Natural killer cell (primary cell): Measurements from ENCODE around the gene DNAH14. TPM values are rescaled to one million over a fixed set of nuclear protein-coding genes. Genes with fewer than 3 reads are reported as not detected.
"Not testable (repeated sequence)": the region's sequence is repeated elsewhere in the genome, so short reads cannot be mapped to it uniquely, and the experiment has no call there.

Source experiments
- ATAC-seq, 3 donors: fragments of 150-1000 bp in 2 of 3; fragments of 200-7000 bp in 1 of 3; cut with Tn5 transposase; 1 replicate in 1 of 3; 2 replicates in 2 of 3; pipeline ENCODE4 v1.10.0; 2021; ENCODE audit warnings: mild to moderate bottlenecking in 2 of 3, moderate library complexity in 2 of 3
- DNase-seq, 2 donors: peaks; one replicate each; pipeline versions ENCODE4 v3.0.0 to v3.0.0-alpha.2; 2013 to 2021; ENCODE audit warnings: mixed read lengths in 1 of 2
- H3K27ac ChIP-seq: one replicate; pipeline ENCODE4 v1.5.1; 2013; ENCODE audit warnings: mild to moderate bottlenecking, low read length
- H3K27me3 ChIP-seq: one replicate; pipeline ENCODE4 v1.6.1; 2013; ENCODE audit warnings: low read length; ENCODE audit not compliant: control insufficient read depth, insufficient read depth
- H3K36me3 ChIP-seq: one replicate; pipeline ENCODE4 v1.6.1; 2013; ENCODE audit warnings: low read length; ENCODE audit not compliant: control insufficient read depth, insufficient read depth
- H3K4me1 ChIP-seq: one replicate; pipeline ENCODE4 v1.6.1; 2013; ENCODE audit warnings: low read length; ENCODE audit not compliant: control insufficient read depth, insufficient read depth
- H3K4me3 ChIP-seq: one replicate; pipeline ENCODE4 v1.5.1; 2013; ENCODE audit warnings: low read length
- H3K9me3 ChIP-seq: one replicate; pipeline ENCODE4 v1.6.1; 2013; ENCODE audit warnings: low read length; ENCODE audit not compliant: control insufficient read depth, insufficient read depth
- H3K27ac Mint-ChIP-seq, 2 donors: one replicate each; pipeline ENCODE4 v1.8.0; 2022; ENCODE audit warnings: mild to moderate bottlenecking in 2 of 2, mixed read lengths in 2 of 2, moderate library complexity in 1 of 2
- H3K27me3 Mint-ChIP-seq, 2 donors: one replicate each; pipeline ENCODE4 v1.8.0; 2022; ENCODE audit warnings: low read depth in 2 of 2, mixed read lengths in 2 of 2
- H3K36me3 Mint-ChIP-seq: one replicate; pipeline ENCODE4 v1.8.0; 2022; ENCODE audit warnings: mixed read lengths
- H3K4me1 Mint-ChIP-seq, 2 donors: one replicate each; pipeline ENCODE4 v1.8.0; 2022; ENCODE audit warnings: mixed read lengths in 2 of 2
- H3K4me3 Mint-ChIP-seq: one replicate; pipeline ENCODE4 v1.8.0; 2022; ENCODE audit warnings: mild to moderate bottlenecking, moderate library complexity, mixed read lengths
- H3K9me3 Mint-ChIP-seq, 2 donors: one replicate each; pipeline ENCODE4 v1.8.0; 2022; ENCODE audit warnings: mixed read lengths in 2 of 2
- CTCF ChIP-seq: fragments of 200-600 bp; IDR thresholded peaks from one replicate; pipeline ENCODE4 v1.8.0; 2022; ENCODE audit warnings: antibody characterized with exemption
- WGBS: methylation state at CpG from one replicate; pipeline ENCODE4 v1.1.7; 2013; ENCODE audit warnings: missing lambda C conversion rate; ENCODE audit not compliant: insufficient coverage; 5-methylcytosine and 5-hydroxymethylcytosine counted together
- intact Hi-C: fragments of 100-400 bp; cut with micrococcal nuclease; formaldehyde crosslinking; loops from one replicate; pipeline ENCODE4 v1.14.2; 2022
- total RNA-seq, 4 donors: library from RNA; stranded (reverse); fragments of 120-200 nt in 1 of 4; gene quantifications; one replicate each; pipeline versions ENCODE4 v1.2.3 to v1.2.4, GENCODE V29; 2013 to 2022

DNAH14 gene
- total RNA-seq, 3 donors from 2014 or later (not counting 1 experiment from before 2014, with no cell fraction given), result 0.35 to 1.3 TPM; not detected in 1

DNA sequence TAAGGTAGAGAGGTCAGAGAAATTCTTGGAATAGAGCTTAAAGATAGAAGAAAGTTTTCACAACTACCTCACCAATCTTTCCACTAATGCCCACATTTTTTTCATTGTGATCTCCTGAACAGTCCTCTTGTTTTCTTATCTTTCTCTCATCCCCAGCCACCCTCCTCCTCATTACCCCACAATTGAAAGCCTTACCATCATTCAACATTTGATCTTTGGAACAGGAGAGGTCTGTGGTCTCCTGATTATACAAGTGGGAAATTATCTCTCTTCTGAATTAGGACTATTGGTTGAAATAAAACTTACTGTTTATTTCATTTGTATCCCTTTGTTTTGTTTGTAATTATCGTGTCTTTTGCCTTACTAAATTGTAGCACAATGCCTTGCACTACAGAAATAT, 29.6 kb downstream of the DNAH14 start:
- H3K27ac ChIP-seq, result no peak overlapping the region
- H3K27me3 ChIP-seq, result no peaks in the 10 kb centered on the region
- intact Hi-C loops, result no loop called here
- no peaks in the 10 kb centered on the region for H3K36me3 ChIP-seq
- no peaks in the 10 kb centered on the region for H3K4me1 Mint-ChIP-seq
- DNase-seq (no peak), ATAC-seq (no peak)
- no peak overlapping the region for H3K4me3 Mint-ChIP-seq
- H3K4me3 ChIP-seq, result no peak overlapping the region
- H3K27ac Mint-ChIP-seq, result no peak overlapping the region
- no peaks in the 10 kb centered on the region for H3K9me3 Mint-ChIP-seq
- no peaks in the 10 kb centered on the region for H3K36me3 Mint-ChIP-seq
- no peaks in the 10 kb centered on the region for H3K4me1 ChIP-seq
- no peaks in the 10 kb centered on the region for H3K27me3 Mint-ChIP-seq
- no CpG with 5 or more reads among the region's 1 CpG for WGBS
- H3K9me3 ChIP-seq, result no peaks in the 10 kb centered on the region
- TF ChIP-seq CTCF, result no peak

DNA sequence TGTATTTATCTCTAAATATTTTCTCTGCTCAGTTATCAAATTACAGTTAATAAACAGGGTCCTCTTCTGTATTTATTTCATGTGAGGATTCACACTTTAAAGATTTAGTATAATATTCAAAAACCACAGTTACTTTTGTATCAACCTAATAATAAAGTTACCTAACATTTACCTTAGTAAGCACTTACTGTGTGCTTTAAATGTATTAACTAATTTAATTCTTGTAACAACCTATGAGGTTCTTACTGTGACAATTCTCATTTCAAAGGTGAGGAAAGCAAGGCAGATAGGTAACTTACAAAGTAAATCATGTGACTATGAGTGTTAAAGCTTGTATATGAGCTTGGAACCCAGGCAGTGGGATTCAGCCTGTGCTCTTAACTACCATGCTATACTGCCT, 30.2 kb downstream of the DNAH14 start:
- Histone ChIP-seq H3K4me1 (no peaks in the 10 kb centered on the region), H3K9me3 (no peaks in the 10 kb centered on the region), H3K27ac (no peak overlapping the region), H3K27me3 (no peaks in the 10 kb centered on the region), H3K36me3 (no peaks in the 10 kb centered on the region), H3K4me3 (no peak overlapping the region)
- Mint-ChIP-seq H3K27ac (no peak overlapping the region), H3K4me3 (no peak overlapping the region), H3K27me3 (no peaks in the 10 kb centered on the region), H3K4me1 (no peaks in the 10 kb centered on the region), H3K36me3 (no peaks in the 10 kb centered on the region), H3K9me3 (no peaks in the 10 kb centered on the region)
- no peak for TF ChIP-seq CTCF
- no peak for ATAC-seq
- no peak for DNase-seq
- intact Hi-C loops, result no loop called here

DNA sequence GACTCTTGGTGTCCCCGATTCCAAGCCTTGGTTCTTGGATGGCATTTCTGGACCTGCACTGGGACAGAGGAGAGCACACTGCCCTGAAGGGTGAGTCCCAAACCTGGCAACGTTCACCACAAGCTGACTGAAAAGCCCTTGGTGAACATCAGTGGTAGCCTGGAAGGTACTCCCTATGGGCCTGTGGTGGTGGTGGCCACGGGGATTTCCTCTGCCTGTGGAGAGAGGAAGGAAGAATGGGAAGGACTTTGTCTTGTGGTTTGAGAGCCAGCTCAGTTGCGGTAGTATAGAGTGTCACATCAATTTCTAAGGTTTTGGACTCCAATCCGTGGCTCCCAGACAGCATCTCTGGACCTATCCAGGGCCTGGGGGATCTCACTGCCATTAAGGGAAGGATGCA, 50.7 kb downstream of the DNAH14 start:
- no peaks in the 10 kb centered on the region for H3K4me1 ChIP-seq
- peak in 1 of 3 donors; percentile 24 for ATAC-seq
- no peaks in the 10 kb centered on the region for H3K27me3 ChIP-seq
- DNase-seq, result no peak
- no peak for TF ChIP-seq CTCF
- no peak overlapping the region for H3K4me3 Mint-ChIP-seq
- no peaks in the 10 kb centered on the region for H3K27me3 Mint-ChIP-seq
- no peak overlapping the region for H3K27ac Mint-ChIP-seq
- H3K27ac ChIP-seq, result no peak overlapping the region
- H3K4me3 ChIP-seq, result no peak overlapping the region
- H3K4me1 Mint-ChIP-seq, result no peaks in the 10 kb centered on the region
- H3K9me3 Mint-ChIP-seq, result peaks cover 3 to 4% of the 10 kb centered on the region in 2 donors
- WGBS, result 35% methylated on average over 5 of the region's 5 CpGs
- H3K9me3 ChIP-seq, result no peaks in the 10 kb centered on the region
- H3K36me3 ChIP-seq, result no peaks in the 10 kb centered on the region
- no peaks in the 10 kb centered on the region for H3K36me3 Mint-ChIP-seq
- intact Hi-C loops, result no loop called here

GRCh38 chr1:224981922-224982354, 52.5 kb downstream of the DNAH14 start:
- H3K27ac Mint-ChIP-seq, H3K4me3 Mint-ChIP-seq, intact Hi-C loops, H3K4me1 ChIP-seq, H3K36me3 ChIP-seq, ATAC-seq, H3K27me3 ChIP-seq, DNase-seq, H3K27me3 Mint-ChIP-seq, H3K9me3 ChIP-seq, H3K4me1 Mint-ChIP-seq, H3K27ac ChIP-seq, H3K36me3 Mint-ChIP-seq, H3K4me3 ChIP-seq, H3K9me3 Mint-ChIP-seq: not testable (repeated sequence)
- WGBS, result no CpG with 5 or more reads among the region's 1 CpG
